WTC11 (cell line): ENCODE measurements around the gene MAMDC2. TPM values are rescaled to one million over a fixed set of nuclear protein-coding genes. Genes with fewer than 3 reads are reported as not detected.

ENCODE experiments used
- ATAC-seq: fragments of 200-7000 bp; cut with Tn5 transposase; 2 replicates; pipeline ENCODE4 v1.10.0; 2021; ENCODE audit warnings: mild to moderate bottlenecking, moderate library complexity
- CTCF ChIA-PET: fragments of 300-600 bp; sonication (Branson Sonifier 250); formaldehyde crosslinking; loops from one replicate; lab custom pipeline; 2021; ENCODE audit warnings: antibody characterized with exemption; lab: Charles Lee
- POLR2A ChIA-PET: fragments of 350-600 bp; sonication (Branson Sonifier 250); formaldehyde crosslinking; loops from one replicate; lab custom pipeline; 2021; ENCODE audit warnings: antibody characterized with exemption; lab: Charles Lee
- DNase-seq: peaks from one replicate; pipeline ENCODE4 v3.0.0; 2021; ENCODE audit warnings: low spot score
- H3K27ac Mint-ChIP-seq: 2 replicates; pipeline ENCODE4 v1.8.0; 2021; ENCODE audit warnings: mixed read lengths
- H3K27me3 Mint-ChIP-seq: 2 replicates; pipeline ENCODE4 v1.8.0; 2021; ENCODE audit warnings: low read depth, mild to moderate bottlenecking, moderate library complexity, mixed read lengths
- H3K36me3 Mint-ChIP-seq: 2 replicates; pipeline ENCODE4 v1.8.0; 2021; ENCODE audit warnings: mixed read lengths
- H3K4me1 Mint-ChIP-seq: 2 replicates; pipeline ENCODE4 v1.8.0; 2022; ENCODE audit warnings: mixed read lengths
- H3K4me3 Mint-ChIP-seq: 2 replicates; pipeline ENCODE4 v1.8.0; 2021; ENCODE audit warnings: mild to moderate bottlenecking, moderate library complexity, mixed read lengths
- H3K9me3 Mint-ChIP-seq: 2 replicates; pipeline ENCODE4 v1.8.0; 2021; ENCODE audit warnings: mixed read lengths
- ATF1 ChIP-seq: sonication (generic); formaldehyde crosslinking; IDR thresholded peaks from 2 replicates; pipeline ENCODE4 v1.8.1; 2023; ENCODE audit warnings: mild to moderate bottlenecking, moderate library complexity, missing genetic modification reagents
- ATF6 ChIP-seq: sonication (generic); formaldehyde crosslinking; IDR thresholded peaks from 2 replicates; pipeline ENCODE4 v1.8.1; 2023; ENCODE audit warnings: mild to moderate bottlenecking, missing genetic modification reagents
- EMX1 ChIP-seq: fragments of 250-450 bp; sonication (Bioruptor Pico); IDR thresholded peaks from 2 replicates; pipeline ENCODE4 v1.8.0; 2021; ENCODE audit warnings: mild to moderate bottlenecking
- ETV6 ChIP-seq: sonication (generic); formaldehyde crosslinking; IDR thresholded peaks from 2 replicates; pipeline ENCODE4 v1.8.1; 2022; ENCODE audit warnings: mild to moderate bottlenecking, missing genetic modification reagents
- FOXK1 ChIP-seq: sonication (generic); formaldehyde crosslinking; IDR thresholded peaks from 2 replicates; pipeline ENCODE4 v1.8.0; 2022; ENCODE audit warnings: mild to moderate bottlenecking, moderate library complexity, missing genetic modification reagents
- FOXP1 ChIP-seq: sonication (generic); formaldehyde crosslinking; IDR thresholded peaks from 2 replicates; pipeline ENCODE4 v1.8.0; 2022; ENCODE audit warnings: missing genetic modification reagents, mild to moderate bottlenecking, moderate library complexity, borderline replicate concordance
- NR3C1 ChIP-seq: sonication (generic); formaldehyde crosslinking; conservative IDR thresholded peaks from 2 replicates; pipeline ENCODE4 v1.8.1; 2023; ENCODE audit warnings: low read depth, mild to moderate bottlenecking, missing genetic modification reagents
- OVOL2 ChIP-seq: fragments of 250-450 bp; sonication (Bioruptor Pico); IDR thresholded peaks from 2 replicates; pipeline ENCODE4 v1.9.0; 2021; ENCODE audit warnings: mild to moderate bottlenecking, borderline replicate concordance
- STAT6 ChIP-seq: sonication (generic); formaldehyde crosslinking; conservative IDR thresholded peaks from 2 replicates; pipeline ENCODE4 v1.8.1; 2023; ENCODE audit warnings: mild to moderate bottlenecking, low read depth, missing genetic modification reagents, moderate library complexity
- TEAD4 ChIP-seq: sonication (generic); formaldehyde crosslinking; IDR thresholded peaks from 2 replicates; pipeline ENCODE4 v1.8.0; 2022; ENCODE audit warnings: mild to moderate bottlenecking, missing genetic modification reagents
- USF2 ChIP-seq: sonication (generic); formaldehyde crosslinking; IDR thresholded peaks from 2 replicates; pipeline ENCODE4 v1.8.1; 2023; ENCODE audit warnings: mild to moderate bottlenecking, missing genetic modification reagents, moderate library complexity
- ZBTB21 ChIP-seq: sonication (generic); formaldehyde crosslinking; IDR thresholded peaks from 2 replicates; pipeline ENCODE4 v1.8.1; 2023; ENCODE audit warnings: mild to moderate bottlenecking, missing genetic modification reagents, borderline replicate concordance
- ZNF121 ChIP-seq: sonication (generic); formaldehyde crosslinking; IDR thresholded peaks from 2 replicates; pipeline ENCODE4 v1.8.0; 2023; ENCODE audit warnings: missing genetic modification reagents
- ZNF219 ChIP-seq: sonication (generic); formaldehyde crosslinking; IDR thresholded peaks from 2 replicates; pipeline ENCODE4 v1.8.0; 2023; ENCODE audit warnings: missing genetic modification reagents, mild to moderate bottlenecking, borderline replicate concordance
- ZNF263 ChIP-seq: sonication (generic); formaldehyde crosslinking; IDR thresholded peaks from 2 replicates; pipeline ENCODE4 v1.8.1; 2022; ENCODE audit warnings: low read depth, mild to moderate bottlenecking, moderate library complexity, missing genetic modification reagents
- ZNF425 ChIP-seq: fragments of 250-450 bp; sonication (Bioruptor Pico); conservative IDR thresholded peaks from 2 replicates; pipeline ENCODE4 v1.9.0; 2021; ENCODE audit warnings: mild to moderate bottlenecking
- ZNF512 ChIP-seq: sonication (generic); formaldehyde crosslinking; IDR thresholded peaks from 2 replicates; pipeline ENCODE4 v1.8.1; 2022; ENCODE audit warnings: missing genetic modification reagents, borderline replicate concordance
- total RNA-seq: library from RNA; stranded (reverse); gene quantifications from 3 replicates; pipeline ENCODE4 v1.2.3, GENCODE V29; 2021

The MAMDC2 gene
- total RNA-seq, 1 experiment from 2014 or later: 6.0 TPM

GRCh38 chr9:70100362-70100761, 56.7 kb downstream of the MAMDC2 start:
- Mint-ChIP-seq H3K36me3 (no peaks in the 10 kb centered on the region), H3K4me1 (peaks cover 5% of the 10 kb centered on the region), H3K9me3 (0 out of 2 replicates have a peak, but pooled peaks cover 3% of the 10 kb centered on the region), H3K27me3 (no peaks in the 10 kb centered on the region), H3K27ac (peak overlapping the region; percentile 21; the same call in 1 of the 2 replicates), H3K4me3 (no peak overlapping the region)
- ChIA-PET CTCF (interaction anchor here (1.8 kb wide), 1 partner anchor 12 kb away, joined by 19 read pairs; no protein-coding TSS in a partner anchor), POLR2A (no interaction called here)
- no peak for TF ChIP-seq ZNF263 (CRISPR knock-in tag)
- no peak for TF ChIP-seq ATF6 (CRISPR knock-in tag)
- TF ChIP-seq USF2 (CRISPR knock-in tag): no peak
- TF ChIP-seq FOXP1: no peak
- no peak for TF ChIP-seq TEAD4 (CRISPR knock-in tag)
- no peak for ATAC-seq
- DNase-seq: no peak

- peaks cover 5% of the 10 kb centered on the region for H3K4me1 Mint-ChIP-seq
- H3K4me3 Mint-ChIP-seq: no peak overlapping the region
- ATAC-seq: no peak
- 0 out of 2 replicates have a peak, but pooled peaks cover 3% of the 10 kb centered on the region for H3K9me3 Mint-ChIP-seq
- no peaks in the 10 kb centered on the region for H3K36me3 Mint-ChIP-seq
- no peak for TF ChIP-seq ZNF219 (CRISPR knock-in tag)
- no peak for TF ChIP-seq USF2 (CRISPR knock-in tag)
- TF ChIP-seq ZNF425 (CRISPR knock-in tag): no peak
- TF ChIP-seq ZNF512 (CRISPR knock-in tag): no peak
- no peak for TF ChIP-seq EMX1 (CRISPR knock-in tag)
- CTCF ChIA-PET: interaction anchor here (1.5 kb wide), 1 partner anchor 10 kb away, joined by 3 read pairs; no protein-coding TSS in a partner anchor
- H3K27me3 Mint-ChIP-seq: no peaks in the 10 kb centered on the region
- DNase-seq: no peak
- POLR2A ChIA-PET: no interaction called here
- H3K27ac Mint-ChIP-seq: no peak overlapping the region
Measured at GRCh38 chr9:70101265-70101664, 57.6 kb downstream of the MAMDC2 start.

- Mint-ChIP-seq H3K9me3 (0 out of 2 replicates have a peak, but pooled peaks cover 3% of the 10 kb centered on the region), H3K27ac (no peak overlapping the region), H3K27me3 (no peaks in the 10 kb centered on the region), H3K36me3 (no peaks in the 10 kb centered on the region), H3K4me3 (no peak overlapping the region), H3K4me1 (peaks cover 5% of the 10 kb centered on the region)
- ATAC-seq (no peak), DNase-seq (no peak)
- CTCF ChIA-PET: no interaction called here
- POLR2A ChIA-PET: no interaction called here
- TF ChIP-seq ZNF425 (CRISPR knock-in tag): no peak
- no peak for TF ChIP-seq ZBTB21
- TF ChIP-seq STAT6 (CRISPR knock-in tag): no peak
- TF ChIP-seq ETV6 (CRISPR knock-in tag): no peak
- no peak for TF ChIP-seq OVOL2 (CRISPR knock-in tag)
- no peak for TF ChIP-seq NR3C1 (CRISPR knock-in tag)
- TF ChIP-seq ZNF121 (CRISPR knock-in tag): no peak
- TF ChIP-seq FOXK1: no peak
- TF ChIP-seq ATF1 (CRISPR knock-in tag): no peak
- no peak for TF ChIP-seq USF2 (CRISPR knock-in tag)
Measured at GRCh38 chr9:70105147-70105546, 61.5 kb downstream of the MAMDC2 start.
